ENCODE results near the gene SEMA3E. TPM values are rescaled to one million over a fixed set of nuclear protein-coding genes. Genes with fewer than 3 reads are reported as not detected.
"Not testable (repeated sequence)": the region's sequence is repeated elsewhere in the genome, so short reads cannot be mapped to it uniquely, and the experiment has no call there.

The SEMA3E gene
- total RNA-seq, 4 donors from 2014 or later = 0.13 to 2.7 (median 1.1) TPM

DNA sequence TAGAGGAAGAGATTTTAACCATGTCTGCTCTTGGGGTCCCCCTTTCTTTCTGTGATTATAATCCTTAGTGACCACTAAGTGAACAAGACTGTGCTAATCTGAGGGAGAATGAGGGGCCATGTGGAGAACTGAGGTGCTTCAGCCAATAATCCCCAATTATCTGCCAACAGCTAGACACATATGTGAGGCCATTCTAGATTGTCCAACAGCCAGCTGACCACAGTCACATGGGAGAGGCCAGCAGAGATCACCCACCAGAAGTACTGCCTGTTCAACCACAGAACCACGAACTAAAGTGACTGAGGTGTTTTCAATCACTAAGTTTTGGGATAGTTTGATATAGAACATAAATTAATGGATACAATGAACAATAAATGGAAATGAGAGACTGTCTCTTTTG is 74.3 kb downstream of the SEMA3E start:
- TF ChIP-seq, protein P1, sequence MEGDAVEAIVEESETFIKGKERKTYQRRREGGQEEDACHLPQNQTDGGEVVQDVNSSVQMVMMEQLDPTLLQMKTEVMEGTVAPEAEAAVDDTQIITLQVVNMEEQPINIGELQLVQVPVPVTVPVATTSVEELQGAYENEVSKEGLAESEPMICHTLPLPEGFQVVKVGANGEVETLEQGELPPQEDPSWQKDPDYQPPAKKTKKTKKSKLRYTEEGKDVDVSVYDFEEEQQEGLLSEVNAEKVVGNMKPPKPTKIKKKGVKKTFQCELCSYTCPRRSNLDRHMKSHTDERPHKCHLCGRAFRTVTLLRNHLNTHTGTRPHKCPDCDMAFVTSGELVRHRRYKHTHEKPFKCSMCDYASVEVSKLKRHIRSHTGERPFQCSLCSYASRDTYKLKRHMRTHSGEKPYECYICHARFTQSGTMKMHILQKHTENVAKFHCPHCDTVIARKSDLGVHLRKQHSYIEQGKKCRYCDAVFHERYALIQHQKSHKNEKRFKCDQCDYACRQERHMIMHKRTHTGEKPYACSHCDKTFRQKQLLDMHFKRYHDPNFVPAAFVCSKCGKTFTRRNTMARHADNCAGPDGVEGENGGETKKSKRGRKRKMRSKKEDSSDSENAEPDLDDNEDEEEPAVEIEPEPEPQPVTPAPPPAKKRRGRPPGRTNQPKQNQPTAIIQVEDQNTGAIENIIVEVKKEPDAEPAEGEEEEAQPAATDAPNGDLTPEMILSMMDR (IDR thresholded peaks at IDR 0.05) = no peak
- TF ChIP-seq POLR2A (IDR thresholded peaks at IDR 0.05) = no peak
- DNase-seq = no peak
- intact Hi-C loops (cut with DNase I) = no loop called here
- Histone ChIP-seq H3K27me3 (no peaks in the 10 kb centered on the region), H3K27ac (no peak overlapping the region), H3K36me3 (no peaks in the 10 kb centered on the region), H3K4me3 (no peak overlapping the region), H3K9me3 (no peaks in the 10 kb centered on the region), H3K4me1 (no peaks in the 10 kb centered on the region)
- WGBS, 2 donors = 42 to 50% methylated on average over 1 of the region's 1 CpG

DNA sequence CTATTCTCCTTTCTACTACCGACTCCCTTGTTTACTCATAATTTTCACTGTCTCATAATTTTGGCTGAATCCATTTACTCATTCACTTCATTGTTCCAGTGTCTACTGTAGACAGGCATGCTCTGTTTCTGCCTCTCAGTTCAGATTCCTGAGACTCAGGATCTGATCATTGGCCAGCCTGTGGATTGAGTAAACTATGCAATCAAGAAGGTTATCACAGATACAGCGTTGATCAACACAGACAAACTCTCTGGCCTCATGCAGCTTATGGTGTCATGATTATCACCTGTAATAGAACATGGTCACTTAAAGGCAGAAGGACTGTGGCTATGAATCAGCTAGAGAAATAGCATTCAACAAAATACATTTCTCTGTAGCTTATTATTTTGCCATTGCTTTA is 86.0 kb downstream of the SEMA3E start:
- no peaks in the 10 kb centered on the region for H3K4me1 ChIP-seq
- no peaks in the 10 kb centered on the region for H3K36me3 ChIP-seq
- H3K9me3 ChIP-seq = no peaks in the 10 kb centered on the region
- intact Hi-C loops (cut with DNase I) = no loop called here
- whole genome bisulfite sequencing, 2 donors = 60 to 81% methylated on average over 1 to 2 of the region's 2 CpGs
- H3K27ac ChIP-seq = no peak overlapping the region
- H3K4me3 ChIP-seq = no peak overlapping the region
- no peaks in the 10 kb centered on the region for H3K27me3 ChIP-seq
- no peak for DNase-seq
- TF ChIP-seq POLR2A (IDR thresholded peaks at IDR 0.05) = no peak
- TF ChIP-seq, protein P1 (IDR thresholded peaks at IDR 0.05) = no peak

DNA sequence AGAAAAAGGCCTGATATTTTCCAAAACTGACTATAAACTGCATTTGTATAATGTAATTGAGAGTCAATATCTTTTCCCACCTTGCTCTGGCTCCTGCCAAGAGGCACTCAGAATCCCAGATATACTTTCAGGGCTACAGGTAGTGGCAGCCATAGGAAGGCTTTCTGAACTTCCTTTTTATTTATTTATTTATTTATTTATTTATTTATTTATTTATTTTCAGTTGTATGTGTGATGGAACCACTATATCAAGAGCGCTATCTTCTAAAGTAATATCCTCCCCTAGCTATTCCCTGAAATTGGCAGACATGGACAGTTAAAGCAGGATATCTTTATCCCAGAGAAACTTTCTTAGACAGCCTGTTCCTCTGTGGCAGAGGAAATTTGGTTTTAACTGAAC is 86.7 kb downstream of the SEMA3E start:
- Histone ChIP-seq H3K9me3 (no peaks in the 10 kb centered on the region), H3K27me3 (no peaks in the 10 kb centered on the region), H3K4me1 (no peaks in the 10 kb centered on the region), H3K4me3 (no peak overlapping the region), H3K36me3 (no peaks in the 10 kb centered on the region), H3K27ac (no peak overlapping the region)
- WGBS, 2 donors = 100% methylated on average over 1 of the region's 1 CpG
- no peak for DNase-seq
- TF ChIP-seq, protein P1 (IDR thresholded peaks at IDR 0.05) = no peak
- TF ChIP-seq POLR2A (IDR thresholded peaks at IDR 0.05) = no peak
- intact Hi-C loops (cut with DNase I) = no loop called here

DNA sequence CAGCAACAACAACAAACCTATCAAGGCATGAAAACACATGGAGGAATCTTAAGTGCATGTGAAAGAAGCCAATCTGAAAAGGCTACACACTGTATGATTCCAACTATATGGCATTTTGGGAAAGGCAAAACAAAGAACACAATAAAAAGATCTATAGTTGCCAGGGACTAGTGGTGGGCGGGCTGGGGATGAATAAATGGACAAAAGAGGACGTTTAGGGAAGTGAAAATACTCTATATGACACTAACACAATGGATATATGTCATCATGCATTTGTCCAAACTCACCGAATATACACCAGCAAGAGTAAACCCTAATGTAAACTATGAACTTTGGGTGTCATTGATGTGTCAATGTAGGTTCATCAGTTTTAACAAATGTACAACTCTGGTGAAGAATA is 89.1 kb downstream of the SEMA3E start:
- intact Hi-C loops (cut with DNase I) = no loop called here
- H3K4me3 ChIP-seq = no peak overlapping the region
- no peak for DNase-seq
- no peaks in the 10 kb centered on the region for H3K4me1 ChIP-seq
- TF ChIP-seq POLR2A (IDR thresholded peaks at IDR 0.05) = no peak
- TF ChIP-seq, protein P1 (IDR thresholded peaks at IDR 0.05) = no peak
- H3K36me3 ChIP-seq = no peaks in the 10 kb centered on the region
- no peaks in the 10 kb centered on the region for H3K9me3 ChIP-seq
- H3K27ac ChIP-seq = no peak overlapping the region
- H3K27me3 ChIP-seq = no peaks in the 10 kb centered on the region
- 60 to 71% methylated on average over 3 of the region's 3 CpGs for WGBS, 2 donors

DNA sequence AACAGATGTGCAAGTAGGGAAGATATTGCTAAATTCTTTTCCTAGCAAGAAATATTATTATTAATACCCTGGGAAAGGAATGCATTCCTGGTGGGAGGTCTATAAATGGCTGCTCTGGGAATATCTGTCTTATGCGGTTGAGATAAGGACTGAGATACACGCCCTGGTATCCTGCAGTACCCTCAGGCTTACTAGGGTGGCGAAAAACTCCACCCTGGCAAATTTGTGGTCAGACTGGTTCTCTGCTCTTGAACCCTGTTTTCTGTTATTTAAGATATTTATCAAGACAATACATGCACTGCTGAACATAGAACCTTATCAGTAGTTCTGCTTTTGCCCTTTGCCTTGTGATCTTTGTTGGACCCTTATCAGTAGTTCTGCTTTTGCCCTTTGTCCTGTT is 96.4 kb downstream of the SEMA3E start:
- H3K4me1 ChIP-seq; DNase-seq; intact Hi-C loops (cut with DNase I); H3K4me3 ChIP-seq; H3K36me3 ChIP-seq; H3K27me3 ChIP-seq; H3K27ac ChIP-seq; H3K9me3 ChIP-seq: not testable (repeated sequence)
- 53 to 71% methylated on average over 3 of the region's 3 CpGs for WGBS, 2 donors

DNA sequence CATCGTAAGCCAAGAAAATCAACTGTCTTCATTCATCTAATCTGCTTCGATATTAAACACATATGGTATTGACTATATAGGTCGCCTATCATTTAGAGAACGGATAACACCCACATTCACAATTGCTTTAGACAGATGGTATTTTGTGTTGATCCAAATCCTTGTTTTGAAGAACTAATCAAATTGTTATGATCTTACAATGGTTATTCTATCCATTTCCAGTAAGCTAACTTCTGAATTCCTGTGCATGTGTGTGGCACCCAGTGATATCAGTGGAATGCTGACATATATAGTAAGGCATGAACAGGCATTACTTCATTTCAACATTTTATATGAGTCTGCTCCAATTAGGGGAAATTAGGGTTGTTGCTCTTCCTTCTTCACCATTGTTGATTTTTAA is 98.8 kb downstream of the SEMA3E start:
- DNase-seq = no peak
- WGBS, 2 donors = 86 to 91% methylated on average over 4 of the region's 4 CpGs
- no peaks in the 10 kb centered on the region for H3K4me1 ChIP-seq
- H3K36me3 ChIP-seq = no peaks in the 10 kb centered on the region
- intact Hi-C loops (cut with DNase I) = no loop called here
- no peak overlapping the region for H3K27ac ChIP-seq
- no peaks in the 10 kb centered on the region for H3K27me3 ChIP-seq
- no peak overlapping the region for H3K4me3 ChIP-seq
- TF ChIP-seq, protein P1 (IDR thresholded peaks at IDR 0.05) = no peak
- TF ChIP-seq POLR2A (IDR thresholded peaks at IDR 0.05) = no peak
- H3K9me3 ChIP-seq = no peaks in the 10 kb centered on the region
